Transverse colon (tissue), 3 donors: ENCODE data around the gene GRM7.

ENCODE experiments used
- CTCF ChIP-seq, 5 experiments: fragments of 200-600 bp in 3 of 5; fragments of 450-650 bp in 2 of 5; sonication (generic) in 3 of 5; IDR thresholded peaks; 1 replicate in 2 of 5; 2 replicates in 3 of 5; pipeline ENCODE4 v1.5.1; 2016 to 2017; ENCODE audit warnings: antibody characterized with exemption in 5 of 5, inconsistent platforms in 3 of 5, mild to moderate bottlenecking in 2 of 5, moderate library complexity in 1 of 5
- POLR2A ChIP-seq: fragments of 450-650 bp; IDR thresholded peaks from one replicate; pipeline ENCODE4 v1.6.1; 2016; ENCODE audit warnings: antibody characterized with exemption, mild to moderate bottlenecking, moderate library complexity

- no peak for TF ChIP-seq CTCF (IDR thresholded peaks at IDR 0.05)
- no peak for TF ChIP-seq POLR2A
Measured at GRCh38 chr3:7158516-7158915, 297.6 kb downstream of the GRM7 start.
